SK-N-DZ (cell line): ENCODE data around the gene SPINK4.

ENCODE experiments used
- DNase-seq: peaks from one replicate; pipeline ENCODE4 v3.0.0-alpha.2; 2015; ENCODE audit warnings: low spot score

The SPINK4 gene

GRCh38 chr9:33229359-33230114 is 10.4 kb upstream of the SPINK4 start:
- DNase-seq = no peak

- DNase-seq = no peak
These were observed 9.0 kb upstream of the SPINK4 start for GRCh38 chr9:33230756-33231622.

- no peak for DNase-seq
These were observed 8.4 kb upstream of the SPINK4 start for GRCh38 chr9:33231623-33231942.

- no peak for DNase-seq
These were observed 7.2 kb upstream of the SPINK4 start for GRCh38 chr9:33232815-33233214.

GRCh38 chr9:33233626-33234342 is 6.2 kb upstream of the SPINK4 start:
- DNase-seq = no peak

GRCh38 chr9:33234511-33235467 is 5.2 kb upstream of the SPINK4 start:
- no peak for DNase-seq

- DNase-seq = no peak
These were observed 3.4 kb upstream of the SPINK4 start for GRCh38 chr9:33236571-33236970.

- no peak for DNase-seq
These were observed 1.3 kb downstream of the SPINK4 start for GRCh38 chr9:33241298-33241697.

- no peak for DNase-seq
These were observed 2.7 kb downstream of the SPINK4 start for GRCh38 chr9:33242609-33243134.

- DNase-seq = no peak
These were observed 4.3 kb downstream of the SPINK4 start for GRCh38 chr9:33244137-33244784.

- no peak for DNase-seq
These were observed 5.4 kb downstream of the SPINK4 start for GRCh38 chr9:33245341-33245740.

GRCh38 chr9:33246269-33246860 is 6.4 kb downstream of the SPINK4 start:
- no peak for DNase-seq

GRCh38 chr9:33248606-33249005 is 8.6 kb downstream of the SPINK4 start:
- no peak for DNase-seq

- no peak for DNase-seq
These were observed 9.2 kb downstream of the SPINK4 start for GRCh38 chr9:33249087-33249658.

GRCh38 chr9:33249983-33250382 is 10.0 kb downstream of the SPINK4 start:
- DNase-seq = no peak

- DNase-seq = no peak
These were observed 10.6 kb downstream of the SPINK4 start for GRCh38 chr9:33250458-33250995.

- DNase-seq = no peak
These were observed 14.2 kb downstream of the SPINK4 start for GRCh38 chr9:33254211-33254610.

GRCh38 chr9:33255014-33255413 is 15.0 kb downstream of the SPINK4 start:
- DNase-seq = no peak

GRCh38 chr9:33255471-33255870 is 15.5 kb downstream of the SPINK4 start:
- DNase-seq = no peak
